DND-41 (cell line): ENCODE data around the gene GAD1.

ENCODE experiments used
- ATAC-seq: fragments of 200-7000 bp; cut with Tn5 transposase; 3 replicates; pipeline ENCODE4 v1.9.1; 2021; ENCODE audit warnings: low read depth; ENCODE audit not compliant: insufficient read depth
- DNase-seq: peaks from one replicate; pipeline ENCODE4 v3.0.0-alpha.2; 2020
- H2AFZ ChIP-seq: 2 replicates; pipeline ENCODE4 v1.6.0; 2012; ENCODE audit warnings: low read depth, low read length
- H3K27ac ChIP-seq: 2 replicates; pipeline ENCODE4 v1.5.1; 2012; ENCODE audit warnings: low read length, inconsistent platforms
- H3K27me3 ChIP-seq: fragments of 200-600 bp; sonication (generic); 2 replicates; pipeline ENCODE4 v1.6.0; 2012; ENCODE audit warnings: low read length, mild to moderate bottlenecking, inconsistent platforms; ENCODE audit not compliant: insufficient read depth, poor library complexity
- H3K36me3 ChIP-seq: 2 replicates; pipeline ENCODE4 v1.5.1; 2012; ENCODE audit warnings: low read length, inconsistent platforms; ENCODE audit not compliant: insufficient read depth
- H3K4me1 ChIP-seq: 2 replicates; pipeline ENCODE4 v1.5.1; 2012; ENCODE audit warnings: mild to moderate bottlenecking, low read length; ENCODE audit not compliant: insufficient read depth
- H3K4me2 ChIP-seq: 2 replicates; pipeline ENCODE4 v1.6.0; 2012; ENCODE audit warnings: mild to moderate bottlenecking, moderate library complexity, low read length, inconsistent platforms; ENCODE audit not compliant: insufficient read depth
- H3K4me3 ChIP-seq, 2 experiments: fragments of 200-600 bp in 1 of 2; shearing (Covaris generic) in 1 of 2; 2 replicates each; pipeline ENCODE4 v1.5.1; 2012 to 2016; ENCODE audit warnings: inconsistent platforms in 2 of 2, low read length in 2 of 2, mild to moderate bottlenecking in 2 of 2, low read depth in 1 of 2, moderate library complexity in 1 of 2
- H3K79me2 ChIP-seq: 2 replicates; pipeline ENCODE4 v1.6.0; 2012; ENCODE audit warnings: low read length, inconsistent platforms; ENCODE audit not compliant: insufficient read depth
- H3K9ac ChIP-seq: 2 replicates; pipeline ENCODE4 v1.6.0; 2012; ENCODE audit warnings: low read depth, mild to moderate bottlenecking, inconsistent platforms, low read length, moderate library complexity
- H3K9me3 ChIP-seq: 2 replicates; pipeline ENCODE4 v1.5.1; 2012; ENCODE audit warnings: low read length, moderate library complexity, mild to moderate bottlenecking, inconsistent platforms; ENCODE audit not compliant: insufficient read depth, severe bottlenecking
- H4K20me1 ChIP-seq: 2 replicates; pipeline ENCODE4 v1.6.0; 2012; ENCODE audit warnings: low read length; ENCODE audit not compliant: insufficient read depth
- CTCF ChIP-seq: IDR thresholded peaks from 2 replicates; pipeline ENCODE4 v1.5.1; 2012; ENCODE audit warnings: borderline replicate concordance, low read length, moderate library complexity, mild to moderate bottlenecking; ENCODE audit not compliant: poor library complexity, severe bottlenecking; ENCODE audit errors: extremely low read depth
- EZH2 ChIP-seq: IDR thresholded peaks from 3 replicates; pipeline ENCODE4 v1.6.1; 2012; ENCODE audit warnings: borderline replicate concordance, low read depth, mild to moderate bottlenecking, moderate library complexity, low read length, inconsistent platforms; ENCODE audit not compliant: severe bottlenecking

The GAD1 gene

GRCh38 chr2:170863087-170863486 lies 46.4 kb downstream of the GAD1 start:
- Histone ChIP-seq H3K36me3 (no peaks in the 10 kb centered on the region), H3K27ac (no peak overlapping the region), H3K27me3 (peaks cover 11% of the 10 kb centered on the region), H3K4me3 (no peak overlapping the region), H3K4me1 (no peaks in the 10 kb centered on the region), H3K4me2 (no peak overlapping the region), H4K20me1 (no peaks in the 10 kb centered on the region), H2AFZ (no peak overlapping the region), H3K9ac (no peak overlapping the region), H3K79me2 (no peaks in the 10 kb centered on the region), H3K9me3 (no peaks in the 10 kb centered on the region)
- ATAC-seq (no peak), DNase-seq (no peak)
- TF ChIP-seq EZH2 (no peak), CTCF (no peak)

DNA sequence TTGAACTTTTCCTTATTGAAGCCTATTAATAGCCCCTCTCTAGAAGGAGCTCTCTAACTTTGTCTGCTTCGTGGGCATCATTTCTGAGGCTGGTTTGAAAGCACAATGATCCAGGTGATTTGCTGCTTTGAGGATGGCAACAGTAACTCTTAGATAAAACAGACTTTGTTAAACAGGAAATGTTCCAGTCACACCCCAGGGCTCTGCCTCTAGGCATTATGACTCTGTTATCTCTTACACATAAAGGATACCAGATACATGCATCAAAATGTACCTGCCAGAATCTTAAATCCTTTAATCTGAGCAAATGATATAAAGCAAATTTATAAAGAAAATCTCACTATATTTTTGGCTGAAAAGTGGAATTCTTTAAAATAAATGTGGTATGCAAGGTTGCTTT lies 52.3 kb downstream of the GAD1 start:
- H3K36me3 ChIP-seq, result no peaks in the 10 kb centered on the region
- H3K79me2 ChIP-seq, result no peaks in the 10 kb centered on the region
- H3K4me3 ChIP-seq, result no peak overlapping the region
- H3K9me3 ChIP-seq, result no peaks in the 10 kb centered on the region
- no peaks in the 10 kb centered on the region for H4K20me1 ChIP-seq
- DNase-seq (no peak), ATAC-seq (no peak)
- H3K4me1 ChIP-seq, result peaks cover 12% of the 10 kb centered on the region
- H3K4me2 ChIP-seq, result no peak overlapping the region
- no peak for TF ChIP-seq CTCF
- TF ChIP-seq EZH2, result no peak
- H3K27me3 ChIP-seq, result peaks cover 9% of the 10 kb centered on the region
- H2AFZ ChIP-seq, result no peak overlapping the region
- no peak overlapping the region for H3K27ac ChIP-seq
- no peak overlapping the region for H3K9ac ChIP-seq

DNA sequence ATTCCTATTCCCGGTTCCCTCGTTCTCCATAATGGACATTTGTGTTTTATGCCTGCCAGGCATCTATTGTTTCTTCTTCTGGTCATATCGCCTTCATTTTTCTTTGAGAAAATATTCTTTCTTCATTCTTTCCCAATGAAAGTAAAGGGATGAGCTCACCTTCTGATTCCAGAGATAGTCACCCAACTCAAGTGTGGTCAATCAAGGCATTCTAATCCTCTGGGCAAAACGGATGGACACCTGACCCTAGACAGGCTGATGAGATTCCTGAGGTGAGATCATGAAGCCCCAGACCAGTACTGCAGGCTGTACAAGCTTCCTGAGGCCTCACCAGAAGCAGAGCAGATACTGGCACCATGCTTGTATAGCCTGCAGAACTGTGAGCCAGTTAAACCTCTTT lies 52.8 kb downstream of the GAD1 start:
- Histone ChIP-seq H3K4me3 (no peak overlapping the region), H3K4me2 (no peak overlapping the region), H3K9me3 (no peaks in the 10 kb centered on the region), H3K27me3 (peaks cover 9% of the 10 kb centered on the region), H3K4me1 (peaks cover 12% of the 10 kb centered on the region), H3K36me3 (no peaks in the 10 kb centered on the region), H4K20me1 (no peaks in the 10 kb centered on the region), H3K27ac (no peak overlapping the region), H2AFZ (no peak overlapping the region), H3K9ac (no peak overlapping the region), H3K79me2 (no peaks in the 10 kb centered on the region)
- no peak for ATAC-seq
- TF ChIP-seq EZH2 (no peak), CTCF (no peak)
- DNase-seq, result no peak
